ENCODE data around the gene ABHD15.

- TF ChIP-seq CTCF (IDR thresholded peaks at IDR 0.05) (no peak), EZH2 (IDR thresholded peaks at IDR 0.05; ENCODE audit: borderline replicate concordance, insufficient read depth, low read depth, low read length, poor library complexity, severe bottlenecking) (no peak)
Observed at GRCh38 chr17:29595107-29595942, 28.5 kb upstream of the ABHD15 start.

Data from B cell (primary cell).